ENCODE results near the gene GFAP. TPM values are rescaled to one million over a fixed set of nuclear protein-coding genes. Genes with fewer than 3 reads are reported as not detected.

Gene GFAP
- total RNA-seq, 2 donors from 2014 or later, result 0.35 TPM; not detected in 1

DNA sequence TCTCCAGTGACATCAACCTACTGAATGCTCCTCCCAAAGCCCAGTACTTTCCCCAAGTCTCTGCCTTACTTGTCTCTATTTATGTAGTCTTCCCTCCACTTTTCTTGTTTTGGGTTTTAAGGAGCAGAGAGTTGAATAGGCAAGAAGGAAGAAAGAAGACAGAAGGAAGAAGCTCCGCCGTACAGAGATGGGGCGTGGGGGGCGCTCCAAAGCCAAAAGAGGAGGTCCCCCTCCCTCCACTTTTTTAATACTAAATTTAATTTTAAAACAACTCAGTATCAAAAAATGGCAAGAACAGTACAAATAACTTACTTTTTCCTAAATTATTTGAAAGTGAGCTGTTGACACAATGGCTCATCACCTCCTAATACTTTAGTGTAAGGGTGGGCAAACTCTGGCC, 20.7 kb downstream of the GFAP start:
- TF ChIP-seq, protein P1, sequence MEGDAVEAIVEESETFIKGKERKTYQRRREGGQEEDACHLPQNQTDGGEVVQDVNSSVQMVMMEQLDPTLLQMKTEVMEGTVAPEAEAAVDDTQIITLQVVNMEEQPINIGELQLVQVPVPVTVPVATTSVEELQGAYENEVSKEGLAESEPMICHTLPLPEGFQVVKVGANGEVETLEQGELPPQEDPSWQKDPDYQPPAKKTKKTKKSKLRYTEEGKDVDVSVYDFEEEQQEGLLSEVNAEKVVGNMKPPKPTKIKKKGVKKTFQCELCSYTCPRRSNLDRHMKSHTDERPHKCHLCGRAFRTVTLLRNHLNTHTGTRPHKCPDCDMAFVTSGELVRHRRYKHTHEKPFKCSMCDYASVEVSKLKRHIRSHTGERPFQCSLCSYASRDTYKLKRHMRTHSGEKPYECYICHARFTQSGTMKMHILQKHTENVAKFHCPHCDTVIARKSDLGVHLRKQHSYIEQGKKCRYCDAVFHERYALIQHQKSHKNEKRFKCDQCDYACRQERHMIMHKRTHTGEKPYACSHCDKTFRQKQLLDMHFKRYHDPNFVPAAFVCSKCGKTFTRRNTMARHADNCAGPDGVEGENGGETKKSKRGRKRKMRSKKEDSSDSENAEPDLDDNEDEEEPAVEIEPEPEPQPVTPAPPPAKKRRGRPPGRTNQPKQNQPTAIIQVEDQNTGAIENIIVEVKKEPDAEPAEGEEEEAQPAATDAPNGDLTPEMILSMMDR (conservative IDR thresholded peaks at IDR 0.05), result no peak
- Mint-ChIP-seq H3K4me3 (no peak overlapping the region), H3K27me3 (ENCODE audit: insufficient read depth) (peaks cover 1% of the 10 kb centered on the region), H3K4me1 (peaks cover 6% of the 10 kb centered on the region), H3K27ac (no peak overlapping the region), H3K36me3 (ENCODE audit: low read depth) (peaks cover 38% of the 10 kb centered on the region), H3K9me3 (no peaks in the 10 kb centered on the region)
- no peak overlapping the region for H3K4me3 ChIP-seq (ENCODE audit: low read length)
- H3K9me3 ChIP-seq (ENCODE audit: control insufficient read depth, low read length), result no peaks in the 10 kb centered on the region
- no peaks in the 10 kb centered on the region for H3K27me3 ChIP-seq (ENCODE audit: control insufficient read depth, insufficient read depth, low read length, poor library complexity, severe bottlenecking)
- no peak overlapping the region for H3K27ac ChIP-seq (ENCODE audit: low read depth, low read length)
- H3K4me1 ChIP-seq (ENCODE audit: control insufficient read depth, insufficient read depth, low read length), result no peaks in the 10 kb centered on the region
- 84% methylated on average over 3 of the region's 4 CpGs; no CpG with 5 or more reads in 1 of the 2 experiments for WGBS, 2 experiments (ENCODE audit: insufficient coverage in 1 of 2, insufficient read length in 1 of 2)
- no peak overlapping the region for H3K9ac ChIP-seq (ENCODE audit: extremely low read depth, low read length, poor library complexity, severe bottlenecking)
- H3K36me3 ChIP-seq (ENCODE audit: control insufficient read depth, insufficient read depth, low read length), result peaks cover 38% of the 10 kb centered on the region
- DNase-seq, result no peak

DNA sequence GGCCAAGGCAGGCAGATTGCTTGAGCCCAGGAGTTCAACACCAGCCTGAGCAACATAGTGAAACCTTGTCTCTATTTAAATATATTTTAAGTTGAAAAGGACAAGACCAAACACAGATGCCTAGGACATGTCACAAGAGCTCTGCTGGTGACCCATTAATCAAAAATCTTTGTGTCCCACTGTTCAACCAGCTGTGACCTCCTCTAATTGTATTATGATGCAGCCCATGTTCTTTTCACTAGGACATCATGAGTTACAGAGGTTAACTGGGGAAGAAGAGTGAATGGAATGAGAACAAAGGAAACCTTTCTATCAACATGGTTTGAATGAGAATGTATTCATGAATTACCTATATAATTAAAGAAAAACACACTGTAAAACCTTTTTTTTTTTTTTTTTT, 23.1 kb downstream of the GFAP start:
- Histone ChIP-seq H3K27ac (ENCODE audit: low read depth, low read length) (no peak overlapping the region), H3K9ac (ENCODE audit: extremely low read depth, low read length, poor library complexity, severe bottlenecking) (no peak overlapping the region), H3K36me3 (ENCODE audit: control insufficient read depth, insufficient read depth, low read length) (peaks cover 43% of the 10 kb centered on the region), H3K4me1 (ENCODE audit: control insufficient read depth, insufficient read depth, low read length) (no peaks in the 10 kb centered on the region), H3K27me3 (ENCODE audit: control insufficient read depth, insufficient read depth, low read length, poor library complexity, severe bottlenecking) (no peaks in the 10 kb centered on the region), H3K9me3 (ENCODE audit: control insufficient read depth, low read length) (no peaks in the 10 kb centered on the region), H3K4me3 (ENCODE audit: low read length) (no peak overlapping the region)
- Mint-ChIP-seq H3K27ac (no peak overlapping the region), H3K9me3 (no peaks in the 10 kb centered on the region), H3K4me1 (no peaks in the 10 kb centered on the region), H3K4me3 (no peak overlapping the region), H3K27me3 (ENCODE audit: insufficient read depth) (no peaks in the 10 kb centered on the region), H3K36me3 (ENCODE audit: low read depth) (peaks cover 38% of the 10 kb centered on the region)
- DNase-seq, result no peak
- TF ChIP-seq, protein P1 (conservative IDR thresholded peaks at IDR 0.05), result no peak

DNA sequence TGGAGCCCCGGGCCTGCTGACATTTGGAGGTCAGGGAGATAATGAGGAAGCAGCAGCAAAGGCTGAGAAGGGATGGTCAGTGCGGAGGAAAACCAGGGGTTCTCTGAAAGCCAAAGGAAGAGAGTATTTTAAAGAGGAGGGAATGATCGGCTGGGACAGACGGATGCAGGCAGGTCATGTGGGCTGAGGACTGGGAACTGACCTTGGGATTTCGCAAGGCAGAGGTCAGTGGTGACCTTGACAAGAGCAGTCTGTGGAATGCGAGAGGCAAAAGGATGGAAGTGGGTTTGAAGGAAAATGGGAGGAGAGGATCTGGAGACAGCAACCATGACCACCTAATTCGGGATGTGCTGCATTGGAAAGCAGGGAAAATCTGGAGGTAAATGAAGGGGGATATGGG, 26.3 kb downstream of the GFAP start:
- H3K9ac ChIP-seq (ENCODE audit: extremely low read depth, low read length, poor library complexity, severe bottlenecking), result no peak overlapping the region
- no peaks in the 10 kb centered on the region for H3K4me1 Mint-ChIP-seq
- no peaks in the 10 kb centered on the region for H3K9me3 Mint-ChIP-seq
- no peaks in the 10 kb centered on the region for H3K9me3 ChIP-seq (ENCODE audit: control insufficient read depth, low read length)
- H3K27ac Mint-ChIP-seq, result no peak overlapping the region
- no peak overlapping the region for H3K27ac ChIP-seq (ENCODE audit: low read depth, low read length)
- peaks cover 58% of the 10 kb centered on the region for H3K36me3 ChIP-seq (ENCODE audit: control insufficient read depth, insufficient read depth, low read length)
- H3K27me3 ChIP-seq (ENCODE audit: control insufficient read depth, insufficient read depth, low read length, poor library complexity, severe bottlenecking), result no peaks in the 10 kb centered on the region
- no peaks in the 10 kb centered on the region for H3K27me3 Mint-ChIP-seq (ENCODE audit: insufficient read depth)
- H3K4me1 ChIP-seq (ENCODE audit: control insufficient read depth, insufficient read depth, low read length), result no peaks in the 10 kb centered on the region
- no peak overlapping the region for H3K4me3 ChIP-seq (ENCODE audit: low read length)
- no peak for DNase-seq
- H3K4me3 Mint-ChIP-seq, result no peak overlapping the region
- H3K36me3 Mint-ChIP-seq (ENCODE audit: low read depth), result peaks cover 43% of the 10 kb centered on the region
- TF ChIP-seq, protein P1 (conservative IDR thresholded peaks at IDR 0.05), result no peak
- 96 to 98% methylated on average over 7 of the region's 7 CpGs for WGBS, 2 experiments (ENCODE audit: insufficient coverage in 1 of 2, insufficient read length in 1 of 2)
